ENCODE results near the gene SYTL2.

- TF ChIP-seq POLR2A (IDR thresholded peaks at IDR 0.05) (no peak), CTCF (IDR thresholded peaks at IDR 0.05) (no peak), EP300 (IDR thresholded peaks at IDR 0.05) (no peak)
Observed at GRCh38 chr11:85835729-85836128, 24.8 kb upstream of the SYTL2 start.
